Erythroblast (primary cell): ENCODE measurements around the gene C3orf70.

ENCODE experiments used
- GATA1 ChIP-seq: IDR thresholded peaks from 2 replicates; pipeline ENCODE4 v1.6.1; 2011; ENCODE audit warnings: low read depth, mild to moderate bottlenecking, control low read depth, low read length, moderate library complexity
- POLR2A ChIP-seq: IDR thresholded peaks from 2 replicates; pipeline ENCODE4 v1.6.1; 2011; ENCODE audit warnings: mild to moderate bottlenecking, low read length

DNA sequence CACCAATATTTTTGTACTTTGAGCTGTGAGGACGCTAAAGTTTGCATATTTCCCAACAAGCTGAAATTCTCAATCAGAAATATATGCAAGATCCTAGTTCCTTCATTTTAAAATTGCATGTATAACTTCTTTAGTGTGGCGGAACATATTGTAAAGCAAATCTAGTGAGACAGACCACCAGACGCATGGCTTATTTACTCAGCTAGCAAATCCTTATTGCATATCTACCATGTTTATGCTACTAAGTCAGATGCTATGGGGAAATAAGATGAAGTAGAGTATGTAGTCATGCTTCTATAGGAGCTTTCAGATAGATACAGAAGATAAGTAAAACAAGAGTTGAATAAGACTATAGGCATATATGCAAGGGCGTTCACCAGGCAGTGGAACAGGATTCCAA is 62.0 kb downstream of the C3orf70 start:
- no peak for TF ChIP-seq POLR2A
- no peak for TF ChIP-seq GATA1
